K562 (cell line): ENCODE results near the gene CEBPE. TPM values are rescaled to one million over a fixed set of nuclear protein-coding genes. Genes with fewer than 3 reads are reported as not detected.
A peak's percentile ranks its signal among the peaks of the same experiment; 100 is the strongest.

Experiments used
- ARHGAP35 ChIP-seq: fragments of 450-650 bp; IDR thresholded peaks from 2 replicates; pipeline ENCODE4 v1.6.1; 2018; ENCODE audit not compliant: partially characterized antibody
- ATF1 ChIP-seq, 2 experiments: fragments of 450-650 bp in 1 of 2; IDR thresholded peaks; 2 replicates each; pipeline ENCODE4 v1.6.1; 2016; ENCODE audit warnings: missing compliant biosample characterization in 1 of 2, missing genetic modification characterization in 1 of 2
- BCL6 ChIP-seq: fragments of 250-450 bp; sonication (Bioruptor Pico); IDR thresholded peaks from 2 replicates; pipeline ENCODE4 v1.4.0; 2020
- BDP1 ChIP-seq: IDR thresholded peaks from 3 replicates; pipeline ENCODE4 v1.6.1; 2011; ENCODE audit not compliant: insufficient read length, insufficient read depth
- CREBBP ChIP-seq: IDR thresholded peaks from one replicate; pipeline ENCODE4 v1.6.1; 2012; ENCODE audit warnings: low read depth, mild to moderate bottlenecking, control low read depth, inconsistent platforms, low read length
- EZH2 ChIP-seq: IDR thresholded peaks from 2 replicates; pipeline ENCODE4 v1.6.1; 2012; ENCODE audit warnings: low read depth, mild to moderate bottlenecking, inconsistent platforms, low read length, borderline replicate concordance
- FOXK2 ChIP-seq, 2 experiments: fragments of 450-650 bp; IDR thresholded peaks in 1 of 2; conservative IDR thresholded peaks in 1 of 2; 2 replicates each; pipeline ENCODE4 v1.6.1; 2016; ENCODE audit warnings: low read depth in 2 of 2, mild to moderate bottlenecking in 1 of 2
- GABPB1 ChIP-seq: sonication (generic); formaldehyde crosslinking; IDR thresholded peaks from 2 replicates; pipeline ENCODE4 v1.8.0; 2022; ENCODE audit warnings: mild to moderate bottlenecking, missing genetic modification reagents
- GTF2A2 ChIP-seq: IDR thresholded peaks from 2 replicates; pipeline ENCODE4 v1.6.1; 2016; ENCODE audit warnings: mild to moderate bottlenecking, missing genetic modification characterization, missing compliant biosample characterization
- GTF2E2 ChIP-seq: fragments of 200-800 bp; sonication (Bioruptor generic); IDR thresholded peaks from 2 replicates; pipeline ENCODE4 v1.6.1; 2016; ENCODE audit warnings: missing genetic modification characterization, missing compliant biosample characterization
- HNRNPL ChIP-seq: fragments of 200-400 bp; formaldehyde crosslinking; IDR thresholded peaks from 2 replicates; pipeline ENCODE4 v1.6.1; 2017; ENCODE audit warnings: low read depth, mild to moderate bottlenecking, low read length
- NFE2L1 ChIP-seq: fragments of 450-650 bp; IDR thresholded peaks from 2 replicates; pipeline ENCODE4 v1.6.1; 2016; ENCODE audit warnings: missing genetic modification characterization, low read depth, mild to moderate bottlenecking, missing compliant biosample characterization, moderate library complexity, borderline replicate concordance
- NFIC ChIP-seq: fragments of 450-650 bp; IDR thresholded peaks from 2 replicates; pipeline ENCODE4 v1.6.1; 2017; ENCODE audit warnings: mild to moderate bottlenecking, inconsistent platforms
- OTX1 ChIP-seq: fragments of 450-650 bp; formaldehyde crosslinking; IDR thresholded peaks from 2 replicates; pipeline ENCODE4 v1.4.0; 2022; ENCODE audit warnings: mild to moderate bottlenecking
- POLR2H ChIP-seq: IDR thresholded peaks from 2 replicates; pipeline ENCODE4 v1.6.1; 2016; ENCODE audit warnings: missing genetic modification characterization, low read depth, mild to moderate bottlenecking, control low read depth, missing compliant biosample characterization, moderate library complexity
- PTRF ChIP-seq: fragments of 450-650 bp; IDR thresholded peaks from 2 replicates; pipeline ENCODE4 v1.6.1; 2016; ENCODE audit warnings: mild to moderate bottlenecking, missing genetic modification characterization, missing compliant biosample characterization
- RAD51 ChIP-seq: fragments of 450-650 bp; IDR thresholded peaks from 2 replicates; pipeline ENCODE4 v1.7.1; 2016; ENCODE audit warnings: low read depth, mild to moderate bottlenecking, borderline replicate concordance
- SAP30 ChIP-seq: fragments of 200-600 bp; sonication (generic); IDR thresholded peaks from 2 replicates; pipeline ENCODE4 v1.6.1; 2012; ENCODE audit warnings: borderline replicate concordance, low read depth, mild to moderate bottlenecking, moderate library complexity, low read length, control low read depth, inconsistent platforms; ENCODE audit not compliant: insufficient read depth, poor library complexity, severe bottlenecking
- TEAD2 ChIP-seq: fragments of 450-650 bp; IDR thresholded peaks from 2 replicates; pipeline ENCODE4 v1.6.1; 2016; ENCODE audit warnings: missing genetic modification characterization, control low read depth, missing compliant biosample characterization
- THRAP3 ChIP-seq: fragments of 450-650 bp; IDR thresholded peaks from 2 replicates; pipeline ENCODE4 v1.6.1; 2016; ENCODE audit warnings: mild to moderate bottlenecking, inconsistent platforms, borderline replicate concordance
- TRIM24 ChIP-seq, 2 experiments: fragments of 450-650 bp; IDR thresholded peaks; 2 replicates each; pipeline ENCODE4 v1.6.1; 2016
- ZBTB26 ChIP-seq: fragments of 450-650 bp; formaldehyde crosslinking; IDR thresholded peaks from 2 replicates; pipeline ENCODE4 v1.4.0; 2022; ENCODE audit warnings: missing genetic modification characterization
- ZFP36 ChIP-seq: fragments of 150-350 bp; IDR thresholded peaks from 2 replicates; pipeline ENCODE4 v1.6.1; 2018; ENCODE audit warnings: low read length, low read depth; ENCODE audit not compliant: partially characterized antibody
- ZFPM2 ChIP-seq: fragments of 250-450 bp; sonication (Bioruptor Pico); IDR thresholded peaks from 2 replicates; pipeline ENCODE4 v1.5.1; 2022; ENCODE audit warnings: mild to moderate bottlenecking
- ZNF174 ChIP-seq: fragments of 250-450 bp; sonication (Bioruptor Pico); IDR thresholded peaks from 2 replicates; pipeline ENCODE4 v1.4.0; 2020; ENCODE audit warnings: mild to moderate bottlenecking
- ZNF184 ChIP-seq: sonication (generic); formaldehyde crosslinking; IDR thresholded peaks from 2 replicates; pipeline ENCODE4 v1.5.0; 2020; ENCODE audit warnings: missing genetic modification reagents
- ZNF41 ChIP-seq: fragments of 250-450 bp; sonication (Bioruptor Pico); conservative IDR thresholded peaks from 2 replicates; pipeline ENCODE4 v1.4.0; 2020; ENCODE audit warnings: mild to moderate bottlenecking
- ZNF507 ChIP-seq: conservative IDR thresholded peaks from 2 replicates; pipeline ENCODE4 v1.6.1; 2017; ENCODE audit warnings: missing genetic modification characterization, missing compliant biosample characterization
- polyA plus RNA-seq, 8 experiments: library from polyadenylated mRNA; depleted of rRNA in 4 of 8; stranded (reverse) in 5 of 8; unstranded in 3 of 8; fragments of >200 nt; fragmentation: Nextera tagmentation in 2 of 8; fragmentation: Illumina TruSeq in 1 of 8; extraction: Ambion mirVana in 2 of 8; extraction: Trizol in 1 of 8; gene quantifications; 2 replicates each; pipeline versions ENCODE4 v1.2.1 to v1.2.3, GENCODE V29; 2011 to 2014; ENCODE audit warnings: inconsistent platforms in 1 of 8, missing spikeins in 1 of 8
- total RNA-seq, 7 experiments: library from RNA; depleted of rRNA in 6 of 7; stranded (reverse); fragments of >200 nt in 6 of 7; fragmentation: Illumina TruSeq in 2 of 7; extraction: Trizol in 2 of 7; gene quantifications; 2 replicates each; pipeline versions ENCODE4 v1.2.1 to v1.2.3, GENCODE V29; 2011 to 2021; ENCODE audit warnings: low replicate concordance in 1 of 7
- TF ChIP-seq, protein P1 (sequence below): fragments of 450-650 bp; IDR thresholded peaks from 2 replicates; pipeline ENCODE4 v1.6.1; 2016

Gene CEBPE
- total and polyA plus RNA-seq, 9 of the 15 experiments (the other 6 are each of a cell fraction or from before 2014, with no cell fraction given), result 0.09 to 0.15 (median 0.13) TPM; not detected in 6

GRCh38 chr14:23095196-23096108 is 23.6 kb downstream of the CEBPE start, which contains the start of gene C14orf119 (continued):
- TF ChIP-seq GTF2E2 (peak; percentile 86; the same call in 1 of the 2 replicates), ZBTB26 (CRISPR knock-in tag) (no peak), ZNF184 (no peak), GABPB1 (CRISPR knock-in tag) (peak; percentile 68; the same call in 1 of the 2 replicates), BCL6 (CRISPR knock-in tag) (no peak), ATF1 (CRISPR knock-in tag; IDR thresholded peaks at IDR 0.05) (no peak), ATF1 (tag; IDR thresholded peaks at IDR 0.05) (peak; percentile 89), TRIM24 (IDR thresholded peaks at IDR 0.05) (no peak), SAP30 (peak; percentile 70), RAD51 (0 out of 2 replicates have a peak, but pooled peaks have one; percentile 5), ZNF174 (CRISPR knock-in tag) (no peak), EZH2 (no peak), OTX1 (CRISPR knock-in tag) (no peak), ZFP36 (no peak), PTRF (tag) (no peak), NFIC (no peak; the same call in 1 of the 2 replicates), TEAD2 (tag) (no peak), HNRNPL (no peak), NFE2L1 (tag) (no peak), FOXK2 (conservative IDR thresholded peaks at IDR 0.05 in 1 of 2, IDR thresholded peaks at IDR 0.05 in 1 of 2; ENCODE audit: low read depth in 2 of 2) (peak; percentile 27 to 45; a peak in 2 of 4 replicates), ZNF41 (CRISPR knock-in tag) (no peak), POLR2H (tag) (peak; percentile 93), THRAP3 (no peak), ARHGAP35 (no peak), ZNF507 (no peak), ZFPM2 (CRISPR knock-in tag) (no peak), CREBBP (no peak), BDP1 (no peak), GTF2A2 (no peak)
- TF ChIP-seq, protein P1, sequence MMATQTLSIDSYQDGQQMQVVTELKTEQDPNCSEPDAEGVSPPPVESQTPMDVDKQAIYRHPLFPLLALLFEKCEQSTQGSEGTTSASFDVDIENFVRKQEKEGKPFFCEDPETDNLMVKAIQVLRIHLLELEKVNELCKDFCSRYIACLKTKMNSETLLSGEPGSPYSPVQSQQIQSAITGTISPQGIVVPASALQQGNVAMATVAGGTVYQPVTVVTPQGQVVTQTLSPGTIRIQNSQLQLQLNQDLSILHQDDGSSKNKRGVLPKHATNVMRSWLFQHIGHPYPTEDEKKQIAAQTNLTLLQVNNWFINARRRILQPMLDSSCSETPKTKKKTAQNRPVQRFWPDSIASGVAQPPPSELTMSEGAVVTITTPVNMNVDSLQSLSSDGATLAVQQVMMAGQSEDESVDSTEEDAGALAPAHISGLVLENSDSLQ, result peak; percentile 76
